Body of pancreas (tissue), 4 donors: ENCODE results near the gene ZSWIM6.

Experiments
- CTCF ChIP-seq, 7 experiments: fragments of 450-650 bp in 4 of 7; fragments of 200-600 bp in 3 of 7; sonication (generic) in 3 of 7; IDR thresholded peaks; one replicate each; pipeline ENCODE4 v1.5.1; 2016 to 2019; ENCODE audit warnings: antibody characterized with exemption in 7 of 7
- POLR2A ChIP-seq, 3 donors: fragments of 450-650 bp; IDR thresholded peaks; one replicate each; pipeline ENCODE4 v1.6.1; 2016; ENCODE audit warnings: antibody characterized with exemption in 3 of 3, mild to moderate bottlenecking in 2 of 3

GRCh38 chr5:61461417-61461816, 129.4 kb downstream of the ZSWIM6 start:
- TF ChIP-seq POLR2A (IDR thresholded peaks at IDR 0.05) (no peak), CTCF (IDR thresholded peaks at IDR 0.05) (no peak)
